NCI-H2196 (cell line): ENCODE data around the gene FGF14.

Experiments used
- DNase-seq: peaks from one replicate; lab custom pipeline; 2025; ENCODE audit not compliant: unreplicated experiment; lab: John Stamatoyannopoulos, UW

The FGF14 gene

DNA sequence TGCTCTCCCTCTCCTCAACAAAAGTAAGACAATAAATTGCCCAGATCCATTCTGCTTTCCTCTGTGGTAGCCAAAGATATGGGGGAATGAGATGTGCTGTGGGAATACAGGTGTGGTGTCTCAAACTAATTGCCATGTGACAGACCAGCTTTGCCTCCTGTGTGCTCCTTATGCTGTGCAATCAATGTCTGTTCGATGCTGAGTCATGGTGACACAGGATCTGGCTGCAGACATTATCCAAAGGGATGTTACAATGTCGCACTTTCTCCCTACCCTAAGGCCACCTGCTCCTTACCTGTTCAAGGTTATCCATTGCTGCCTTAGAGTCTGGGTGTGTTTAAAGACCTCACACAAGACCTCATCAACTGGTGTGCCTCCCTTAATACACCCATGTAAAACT is 32.5 kb downstream of the FGF14 start:
- DNase-seq: no peak

DNA sequence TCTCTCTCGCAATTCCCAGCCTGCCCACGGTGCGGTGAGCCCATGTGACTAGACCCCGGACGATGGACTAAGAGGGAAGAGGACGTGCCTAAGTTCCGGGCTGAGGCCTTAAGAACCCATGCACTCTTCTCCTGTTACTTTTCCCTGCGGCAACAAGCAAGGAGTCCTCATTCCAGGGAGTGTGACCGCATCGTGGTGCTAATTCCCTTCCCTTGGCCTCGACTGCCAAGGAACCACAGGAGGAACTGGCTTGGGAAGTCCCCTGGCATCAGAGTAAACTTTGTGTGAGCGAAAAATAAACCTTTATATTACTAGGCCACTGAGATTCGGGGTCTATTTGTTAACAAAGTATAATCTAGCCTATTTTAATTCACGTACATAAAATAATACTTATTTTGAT is 34.0 kb downstream of the FGF14 start:
- DNase-seq: no peak

DNA sequence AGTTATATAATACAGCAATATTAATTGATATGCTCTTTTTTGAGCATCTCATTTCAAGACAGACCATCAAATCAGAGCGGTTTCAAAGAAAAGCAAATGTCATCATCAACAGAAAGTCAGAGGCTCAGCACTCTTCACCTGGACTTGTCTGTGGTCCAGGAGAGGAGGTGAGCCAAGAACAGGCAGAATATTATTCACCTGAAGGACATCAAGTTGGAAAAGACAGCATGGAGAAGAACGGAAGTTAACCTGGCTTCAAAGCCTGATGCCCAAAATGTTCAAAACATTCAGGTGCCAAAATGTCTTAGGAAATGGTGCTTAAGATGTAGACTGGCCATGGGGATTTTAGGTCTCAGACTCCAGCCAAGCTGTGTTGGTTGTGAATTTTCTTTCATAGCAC is 40.7 kb downstream of the FGF14 start:
- no peak for DNase-seq

DNA sequence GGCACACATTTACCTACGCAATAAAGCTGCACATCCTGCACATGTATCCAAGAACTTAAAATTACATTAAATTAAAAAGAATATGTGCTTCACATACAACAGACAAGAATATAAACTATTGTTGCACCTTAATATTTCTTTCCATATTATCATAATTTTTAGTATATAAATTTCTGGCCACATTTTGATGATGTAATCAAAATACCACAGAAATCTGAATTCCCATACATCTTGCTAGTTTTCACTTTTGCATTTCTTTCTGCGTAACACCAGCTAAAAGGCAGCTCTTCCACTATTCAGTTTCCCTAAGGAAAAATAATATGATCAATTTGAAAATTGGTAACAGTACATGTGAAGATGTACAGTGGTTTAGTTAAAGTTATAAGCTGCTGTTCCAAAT is 42.6 kb downstream of the FGF14 start:
- no peak for DNase-seq

DNA sequence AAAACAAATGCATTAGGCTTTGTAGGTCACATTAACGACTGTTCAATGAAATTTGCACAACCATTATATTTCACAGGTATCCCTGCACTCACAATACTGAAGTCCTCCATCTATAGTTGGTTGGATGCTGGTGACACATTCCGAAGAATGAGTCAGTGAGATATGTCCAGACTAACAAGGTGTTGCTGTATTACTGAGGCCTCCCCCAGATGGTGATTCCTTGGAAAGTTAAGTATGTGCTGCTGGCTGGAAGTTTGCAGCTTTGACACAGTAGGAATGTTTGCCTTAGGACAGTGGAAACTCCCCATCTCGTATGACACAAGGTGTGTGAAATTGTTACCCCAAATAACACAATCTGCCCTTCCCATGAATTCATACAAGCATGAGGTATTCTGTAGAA is 46.6 kb downstream of the FGF14 start:
- no peak for DNase-seq

DNA sequence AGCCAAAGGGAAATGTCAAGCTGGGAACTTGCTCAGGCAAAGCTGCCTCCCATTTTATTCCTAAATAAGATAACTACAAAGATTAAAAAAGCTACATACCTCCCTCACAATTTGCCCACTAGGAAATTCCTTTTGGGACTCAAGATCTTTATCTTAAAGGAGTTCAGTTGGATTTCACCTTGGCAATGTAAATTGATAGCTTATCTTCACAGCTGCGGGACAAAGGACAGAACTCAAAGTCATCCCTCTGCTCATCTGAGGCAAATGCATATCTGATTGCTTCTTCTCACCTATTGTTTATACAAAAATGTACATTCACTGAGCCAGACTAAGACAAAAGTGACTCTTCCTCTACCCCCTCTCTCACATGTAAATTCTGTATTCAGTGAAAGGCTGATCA is 47.8 kb downstream of the FGF14 start:
- no peak for DNase-seq

DNA sequence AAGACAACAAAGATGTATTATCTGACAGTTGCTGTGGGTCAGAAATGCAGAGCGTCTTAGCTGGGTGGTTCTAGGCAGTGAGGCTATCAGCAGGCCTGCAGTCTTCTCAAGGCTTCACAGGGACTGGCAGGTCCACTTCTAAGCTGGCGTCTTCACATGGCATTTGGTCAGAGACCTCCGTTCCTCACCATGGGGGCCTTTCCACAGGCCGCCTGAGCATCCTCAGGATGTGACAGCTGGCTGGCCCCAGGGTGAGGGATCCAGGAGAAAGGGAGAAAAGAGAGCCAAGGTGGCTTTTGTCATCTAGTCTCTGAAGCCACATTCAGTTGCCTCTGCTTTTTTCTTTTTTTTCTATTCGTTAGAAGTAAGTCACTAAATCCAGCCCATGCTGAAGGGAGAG is 50.3 kb downstream of the FGF14 start:
- DNase-seq: no peak

DNA sequence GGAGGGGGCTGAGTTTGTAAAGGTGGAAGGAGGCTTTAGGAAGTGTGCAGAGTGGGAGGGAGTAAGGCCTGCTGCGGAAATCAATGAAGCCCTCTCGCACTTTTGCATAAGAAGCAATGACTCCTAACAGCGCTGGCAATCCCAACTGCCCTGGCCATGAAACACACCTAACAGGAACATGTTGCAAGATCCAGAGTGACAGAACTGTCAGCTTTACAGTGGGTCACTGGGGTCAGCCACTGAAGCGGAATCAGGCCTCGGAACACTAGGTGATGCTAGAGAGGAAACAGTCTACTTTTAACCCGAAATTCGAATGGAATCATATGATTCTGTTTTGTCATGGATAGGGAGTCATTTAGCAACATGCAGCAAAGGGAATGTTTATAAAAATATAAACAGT is 54.4 kb downstream of the FGF14 start:
- DNase-seq: no peak

DNA sequence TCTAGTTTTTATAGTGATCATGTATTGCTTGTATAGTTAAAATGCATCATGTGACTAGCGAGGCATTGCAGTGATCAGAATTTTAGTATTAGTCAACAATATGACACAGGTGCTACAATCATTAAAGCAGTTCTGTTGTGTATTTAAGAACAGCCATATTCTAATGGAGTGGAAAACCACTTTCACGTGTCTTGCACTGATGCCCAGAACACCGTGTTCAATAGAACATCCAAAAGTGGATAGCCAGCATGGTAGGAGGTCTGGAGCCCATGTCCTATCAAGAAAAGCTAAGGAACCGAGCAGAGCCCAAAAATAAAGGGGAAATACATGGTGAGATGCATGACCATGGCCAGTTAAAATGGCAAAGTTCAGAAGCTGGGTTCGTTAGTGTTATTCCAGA is 55.1 kb downstream of the FGF14 start:
- DNase-seq: no peak

DNA sequence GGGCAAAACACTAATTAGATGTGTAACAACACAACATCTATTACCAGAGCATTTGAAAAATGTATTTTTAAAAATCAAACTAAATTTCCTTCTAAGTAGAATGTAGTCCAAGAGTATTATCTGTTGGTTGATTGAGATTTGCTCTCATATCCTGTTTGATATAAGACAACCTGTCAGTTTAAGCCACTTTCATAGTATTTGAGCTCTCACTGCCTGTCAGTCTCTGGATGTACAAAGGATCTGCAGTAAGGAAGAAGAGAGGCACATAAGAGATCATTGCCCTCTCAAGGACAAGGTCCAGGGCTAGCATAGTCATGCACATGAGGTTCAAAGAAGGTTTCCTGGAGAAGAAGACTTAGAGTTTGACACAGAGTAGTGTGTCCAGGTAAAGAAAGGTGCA is 57.4 kb downstream of the FGF14 start:
- no peak for DNase-seq

DNA sequence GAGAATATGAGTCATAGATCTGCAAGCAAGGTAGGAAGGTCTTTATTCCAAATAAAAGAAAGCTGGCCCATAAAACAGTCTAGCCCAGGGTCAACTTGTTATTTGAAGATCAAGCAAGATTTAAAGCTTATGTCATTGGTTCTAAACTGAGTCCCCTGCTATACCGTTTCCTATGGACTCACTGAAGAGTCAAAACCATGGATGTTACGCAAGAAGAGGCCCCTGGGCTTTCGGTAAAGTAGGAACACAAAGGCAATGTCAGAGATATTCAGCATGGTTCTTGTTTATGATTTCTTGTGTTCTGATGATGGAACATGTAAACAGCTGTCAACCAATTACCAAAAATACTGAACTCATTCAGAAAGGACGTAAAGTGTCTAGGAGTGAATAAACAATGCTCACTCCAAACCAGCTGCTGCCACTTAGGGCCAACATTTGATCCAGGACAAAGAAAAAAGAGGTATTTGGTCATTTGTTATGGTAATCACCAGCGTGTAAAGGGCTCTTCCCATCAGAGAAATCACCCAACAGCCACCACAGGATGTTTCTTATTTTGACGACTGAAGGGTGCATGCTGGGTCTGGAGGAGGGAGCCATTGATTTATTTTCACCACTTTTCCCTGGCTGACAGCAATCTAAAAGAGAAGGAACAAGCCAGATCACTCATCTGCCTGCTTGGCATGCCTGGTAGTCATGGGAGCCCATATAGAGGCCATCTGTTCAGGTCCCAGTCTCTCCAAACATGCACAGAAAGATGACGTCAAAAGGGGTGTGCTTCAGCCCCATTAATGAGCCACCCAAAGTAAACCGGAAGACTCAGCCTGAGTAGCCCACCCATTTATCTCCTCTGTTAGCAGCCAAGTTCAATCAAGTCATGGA is 68.3 kb downstream of the FGF14 start:
- DNase-seq: no peak

DNA sequence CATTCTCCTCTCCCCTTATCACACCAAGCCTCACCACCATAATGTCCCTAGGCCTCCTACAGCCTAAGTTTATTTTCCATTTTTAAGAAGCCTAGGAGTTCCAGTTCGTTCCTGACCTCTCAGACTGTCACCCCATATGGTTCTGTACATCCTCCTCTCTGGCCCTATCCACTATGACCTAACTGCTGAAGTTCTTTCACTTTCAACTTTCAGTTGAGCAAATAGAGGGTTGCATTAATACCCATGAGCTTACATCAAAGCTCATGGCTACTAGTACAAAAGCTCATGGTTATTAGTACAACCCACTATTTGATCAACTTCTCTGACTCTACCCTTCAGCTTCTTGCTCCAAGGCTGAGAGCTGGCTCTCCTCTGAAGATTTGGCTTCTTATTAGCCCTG is 72.9 kb downstream of the FGF14 start:
- DNase-seq: no peak

DNA sequence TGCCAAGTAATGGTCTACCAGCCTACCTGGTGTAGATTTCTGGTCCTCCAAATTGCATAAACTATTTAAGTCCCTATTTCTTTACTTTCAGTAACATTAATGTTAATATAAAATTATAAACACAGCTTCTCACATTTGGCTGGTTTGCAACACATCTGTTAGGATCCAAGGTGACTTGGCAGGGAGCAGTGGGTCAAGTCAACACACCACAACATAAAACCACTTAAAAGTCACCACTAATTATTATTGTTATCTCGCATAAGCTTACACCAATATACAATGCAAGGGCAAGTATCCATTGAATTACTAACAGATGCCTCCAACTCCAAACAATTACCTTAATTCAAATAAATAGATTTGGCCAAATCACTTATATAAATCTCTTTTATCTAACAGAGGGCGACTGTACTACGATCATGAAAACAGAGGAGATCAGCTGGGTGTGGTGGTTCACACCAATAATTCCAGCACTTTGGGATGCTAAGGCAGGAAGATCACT is 74.7 kb downstream of the FGF14 start:
- DNase-seq: no peak

DNA sequence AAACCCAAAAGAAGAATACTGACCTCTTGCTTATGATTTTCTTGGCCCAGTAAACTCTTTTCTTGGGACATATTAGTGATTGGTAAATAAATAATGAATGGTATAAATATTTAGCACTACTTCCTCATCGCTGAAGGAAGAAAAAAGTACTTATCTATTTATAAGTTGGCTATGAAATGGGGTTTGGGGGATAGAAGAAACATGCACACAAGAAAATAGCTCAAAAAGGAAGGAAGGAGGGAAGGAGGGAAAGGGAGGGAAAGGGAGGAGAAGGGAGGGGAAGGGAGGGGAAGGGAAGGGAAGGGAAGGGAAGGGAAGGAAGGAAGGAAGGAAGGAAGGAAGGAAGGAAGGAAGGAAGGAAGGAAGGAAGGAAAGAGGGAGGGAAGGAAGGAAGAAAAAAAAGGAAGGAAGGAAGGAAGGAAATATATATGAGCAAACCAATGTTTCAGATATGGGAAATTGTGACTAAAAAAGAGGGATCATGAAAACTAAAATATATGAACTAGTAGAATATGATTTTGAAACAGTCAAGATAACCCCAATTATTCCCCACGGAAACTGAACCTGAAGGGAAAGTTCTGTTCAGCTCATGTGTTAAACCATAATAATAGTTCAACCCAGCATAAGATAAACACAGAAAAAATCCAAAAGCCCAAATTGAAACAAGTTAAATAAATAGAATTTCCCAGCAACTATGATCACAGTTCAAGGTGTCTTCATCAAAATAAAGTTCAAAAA is 75.3 kb downstream of the FGF14 start:
- no peak for DNase-seq

DNA sequence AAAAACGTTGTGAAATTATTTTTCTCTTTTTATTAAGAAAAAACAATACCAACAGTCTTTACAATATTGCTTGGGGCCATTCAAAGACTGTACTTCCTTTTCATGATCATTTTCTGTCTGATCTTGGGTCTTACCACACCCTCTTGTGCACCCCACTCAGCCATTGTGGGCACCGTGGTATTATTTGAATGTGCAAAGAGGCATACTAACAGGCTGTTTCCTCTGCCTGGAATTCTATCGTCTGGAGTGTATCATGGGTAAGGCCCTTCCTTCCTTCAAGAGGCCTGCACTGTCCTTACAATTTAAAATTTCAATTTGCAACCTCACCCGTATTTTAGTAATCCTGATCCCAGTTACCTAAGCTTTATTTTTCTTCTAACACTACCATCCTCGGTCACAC is 76.5 kb downstream of the FGF14 start:
- no peak for DNase-seq

DNA sequence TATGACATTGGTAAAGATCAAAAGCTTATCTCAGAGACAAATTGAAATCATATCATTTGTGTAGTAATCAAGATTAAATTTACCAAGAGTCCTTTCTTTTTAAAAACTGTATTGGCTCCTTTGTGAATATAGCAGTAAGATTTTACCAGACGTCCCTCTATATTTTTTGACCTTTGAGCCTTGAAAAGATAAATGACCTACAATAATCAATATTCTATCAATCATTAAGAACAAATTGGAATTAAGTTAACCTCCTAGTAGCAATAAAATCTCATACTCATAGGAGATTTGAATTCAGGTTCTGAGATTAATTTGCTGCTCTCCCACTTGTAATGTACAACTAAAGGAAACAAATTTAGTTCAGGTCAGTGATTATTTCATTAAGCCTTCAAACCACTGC is 78.3 kb downstream of the FGF14 start:
- DNase-seq: no peak

DNA sequence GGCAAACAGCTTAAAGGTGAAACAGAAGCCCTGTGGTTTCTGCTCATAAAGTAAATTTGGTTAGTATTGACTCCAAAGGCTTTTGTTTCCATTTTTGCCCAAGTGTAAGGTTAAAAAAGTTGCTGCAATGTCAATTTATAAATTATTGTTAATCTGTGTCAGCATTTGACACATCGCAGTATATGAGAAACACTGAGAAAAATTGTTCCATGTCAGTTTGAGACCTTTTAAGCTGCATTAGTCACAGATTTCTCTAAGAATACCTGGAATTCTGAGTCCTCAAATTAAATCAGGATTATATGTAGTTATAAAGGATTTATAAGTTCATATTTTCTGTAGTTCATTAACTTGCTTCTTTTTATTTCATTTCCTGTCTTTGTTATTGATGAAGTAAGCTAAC is 78.8 kb downstream of the FGF14 start:
- DNase-seq: no peak

DNA sequence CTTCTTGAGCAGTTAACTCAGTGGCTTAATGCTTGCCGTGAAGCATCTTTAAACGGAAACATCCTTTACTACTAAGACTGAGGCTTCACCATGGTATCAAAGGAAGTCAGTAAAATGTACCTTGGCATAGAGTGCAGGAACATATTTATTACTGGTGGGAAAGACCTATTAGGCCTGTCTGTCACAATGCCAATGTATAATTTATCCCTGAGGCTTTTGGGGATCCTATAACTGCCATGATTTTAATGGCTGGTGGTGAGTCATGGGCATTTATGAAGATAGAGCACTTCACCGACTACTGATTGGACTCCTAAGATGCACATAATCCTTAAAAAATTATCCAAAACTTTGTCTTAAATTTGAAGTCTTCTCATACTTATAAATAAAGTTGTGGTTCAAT is 79.6 kb downstream of the FGF14 start:
- no peak for DNase-seq

DNA sequence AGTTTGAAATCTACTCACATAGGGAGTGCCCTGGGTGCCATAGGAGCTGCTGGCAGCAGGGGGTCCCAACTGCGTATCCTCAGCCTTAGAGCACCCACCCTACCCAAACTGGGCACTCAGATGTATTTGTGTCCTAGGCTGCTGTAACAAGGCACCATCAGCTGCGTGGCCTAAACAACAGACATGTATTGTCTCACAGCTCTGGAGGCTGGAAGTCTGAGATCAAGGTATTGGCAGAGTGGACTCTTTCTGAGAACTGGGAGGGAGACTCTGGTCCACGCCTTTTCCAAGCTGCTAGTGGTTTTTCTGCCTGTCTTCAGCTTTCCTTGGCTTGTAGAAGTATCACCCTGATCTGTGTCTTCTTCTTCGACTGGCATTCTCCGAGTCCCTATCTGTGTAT is 83.6 kb downstream of the FGF14 start:
- no peak for DNase-seq

DNA sequence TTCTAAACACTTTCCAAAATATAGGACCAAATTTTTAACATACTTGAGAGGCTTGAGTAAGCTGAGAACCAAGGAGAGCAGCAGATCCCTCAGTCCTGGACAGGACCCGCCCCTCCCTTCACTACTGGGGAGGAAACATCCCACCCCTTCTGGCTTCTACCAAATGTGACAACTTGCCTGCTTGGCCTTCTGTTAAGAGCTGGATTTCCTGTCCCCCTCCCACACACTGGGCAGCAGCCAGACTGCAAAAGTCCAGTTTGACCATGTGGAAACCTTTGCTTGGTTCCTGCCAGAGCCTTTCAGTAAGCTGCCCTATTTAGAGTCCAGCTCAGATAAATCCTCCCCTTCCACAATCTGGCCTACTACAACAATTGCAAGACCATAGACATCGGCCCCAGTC is 84.3 kb downstream of the FGF14 start:
- no peak for DNase-seq

DNA sequence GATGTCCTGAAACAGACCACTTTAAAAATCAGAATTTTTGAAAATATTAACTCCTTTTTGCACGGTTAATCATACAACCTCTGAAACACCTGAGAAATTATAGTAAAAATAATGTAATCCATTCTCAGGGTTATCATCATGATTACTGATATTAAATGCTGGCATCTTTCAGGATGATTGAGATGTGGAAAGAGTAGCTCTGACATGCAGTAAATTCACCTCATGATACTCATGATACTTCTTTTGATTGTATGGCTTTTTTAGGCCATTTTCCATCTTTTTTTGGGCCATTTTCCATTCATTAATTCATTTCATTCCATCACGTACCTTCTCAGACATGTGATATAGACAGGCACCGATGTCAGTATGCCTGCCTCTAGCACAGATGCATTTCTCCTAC is 85.1 kb downstream of the FGF14 start:
- DNase-seq: no peak

DNA sequence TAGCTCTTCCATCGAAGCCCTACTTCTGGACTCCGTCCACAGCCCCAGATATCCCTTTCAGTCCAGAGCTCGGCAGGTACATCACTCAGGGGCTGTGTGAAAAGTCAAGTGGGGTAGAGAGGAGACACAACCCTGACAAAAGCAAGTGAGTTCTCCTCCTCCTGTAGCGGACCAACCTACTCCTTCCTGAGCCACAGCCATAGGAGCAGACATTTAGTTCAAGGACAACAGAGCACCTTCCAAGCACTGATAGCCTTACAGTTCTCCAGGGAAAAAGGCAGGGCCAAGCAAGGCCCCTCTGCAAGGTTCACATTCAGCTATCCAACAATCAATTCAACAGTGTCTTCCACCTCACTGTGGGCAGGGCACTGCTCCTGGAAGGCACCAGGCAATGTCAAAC is 89.0 kb downstream of the FGF14 start:
- DNase-seq: no peak
